Stimulated activated memory B cell treated with anti-CD40 and anti-IgM and Interleukin-4, amounts not matched to agents 10 μg/mL and 1 μg/mL and 100 μg/mL, for 72 hours (primary cell): ENCODE data around the gene GPX2.
A peak's percentile ranks its signal among the peaks of the same experiment; 100 is the strongest.

Source experiments
- ATAC-seq: fragments of 150-1000 bp; cut with Tn5 transposase; 2 replicates; pipeline ENCODE4 v1.10.0; 2021
- H3K27ac Mint-ChIP-seq: one replicate; pipeline ENCODE4 v1.8.0; 2022; ENCODE audit warnings: mild to moderate bottlenecking, mixed read lengths
- H3K27me3 Mint-ChIP-seq: one replicate; pipeline ENCODE4 v1.8.0; 2022; ENCODE audit warnings: mixed read lengths
- H3K36me3 Mint-ChIP-seq: one replicate; pipeline ENCODE4 v1.8.0; 2022; ENCODE audit warnings: mixed read lengths
- H3K4me1 Mint-ChIP-seq: one replicate; pipeline ENCODE4 v1.8.0; 2022; ENCODE audit warnings: mixed read lengths
- H3K4me3 Mint-ChIP-seq: one replicate; pipeline ENCODE4 v1.8.0; 2022; ENCODE audit warnings: mild to moderate bottlenecking, moderate library complexity, mixed read lengths
- H3K9me3 Mint-ChIP-seq: one replicate; pipeline ENCODE4 v1.8.0; 2022; ENCODE audit warnings: mixed read lengths

GPX2 gene

DNA sequence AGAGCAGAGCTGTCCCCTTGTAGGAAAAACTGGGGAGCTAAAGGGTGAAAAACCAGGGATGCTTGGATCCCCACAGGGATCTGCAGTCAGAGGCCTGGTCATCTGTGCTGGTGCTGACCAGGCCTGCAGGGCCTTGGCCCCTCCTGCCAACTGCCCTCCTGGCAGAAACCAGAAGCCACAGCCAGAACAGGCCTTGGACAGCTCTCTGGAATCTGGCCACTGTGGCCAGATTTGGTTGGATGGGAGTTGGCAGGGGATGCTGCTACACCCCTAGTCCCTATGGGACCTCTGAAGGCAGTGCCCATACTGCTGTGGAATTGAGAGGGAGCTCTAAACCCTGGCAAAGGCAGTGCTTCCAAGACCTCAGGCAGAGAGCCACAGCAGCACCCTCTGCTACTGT lies 9.2 kb upstream of the GPX2 start:
- Mint-ChIP-seq H3K9me3 (no peaks in the 10 kb centered on the region), H3K4me1 (peaks cover 15% of the 10 kb centered on the region), H3K27ac (no peak overlapping the region), H3K4me3 (no peak overlapping the region), H3K36me3 (peaks cover 44% of the 10 kb centered on the region), H3K27me3 (no peaks in the 10 kb centered on the region)
- no peak for ATAC-seq

GRCh38 chr14:64951291-64951690 lies 8.7 kb upstream of the GPX2 start:
- no peak for ATAC-seq
- Mint-ChIP-seq H3K27me3 (no peaks in the 10 kb centered on the region), H3K4me3 (no peak overlapping the region), H3K4me1 (peaks cover 15% of the 10 kb centered on the region), H3K27ac (no peak overlapping the region), H3K36me3 (peaks cover 48% of the 10 kb centered on the region), H3K9me3 (no peaks in the 10 kb centered on the region)

DNA sequence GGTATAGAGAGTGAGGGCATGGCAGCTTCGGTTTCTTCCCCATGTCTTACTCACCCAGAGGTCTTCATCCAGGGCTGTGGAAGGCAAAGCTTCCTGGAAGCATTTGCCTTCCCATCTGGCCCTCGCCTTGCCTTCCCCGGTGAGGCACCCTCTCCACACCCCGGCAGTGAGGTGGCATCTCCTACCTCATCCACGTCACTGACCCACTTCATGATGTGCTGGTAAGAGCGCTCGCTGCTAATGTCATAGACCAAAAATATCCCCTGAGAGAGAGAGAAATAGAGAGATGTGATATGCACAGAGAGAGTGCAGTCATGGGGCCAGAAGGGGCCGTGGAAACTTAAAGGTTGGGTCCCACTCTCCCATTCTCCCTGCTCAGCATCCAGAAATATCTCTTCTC lies 8.3 kb upstream of the GPX2 start:
- Mint-ChIP-seq H3K9me3 (no peaks in the 10 kb centered on the region), H3K4me3 (no peak overlapping the region), H3K36me3 (peaks cover 52% of the 10 kb centered on the region), H3K4me1 (peaks cover 15% of the 10 kb centered on the region), H3K27ac (no peak overlapping the region), H3K27me3 (no peaks in the 10 kb centered on the region)
- ATAC-seq = no peak

DNA sequence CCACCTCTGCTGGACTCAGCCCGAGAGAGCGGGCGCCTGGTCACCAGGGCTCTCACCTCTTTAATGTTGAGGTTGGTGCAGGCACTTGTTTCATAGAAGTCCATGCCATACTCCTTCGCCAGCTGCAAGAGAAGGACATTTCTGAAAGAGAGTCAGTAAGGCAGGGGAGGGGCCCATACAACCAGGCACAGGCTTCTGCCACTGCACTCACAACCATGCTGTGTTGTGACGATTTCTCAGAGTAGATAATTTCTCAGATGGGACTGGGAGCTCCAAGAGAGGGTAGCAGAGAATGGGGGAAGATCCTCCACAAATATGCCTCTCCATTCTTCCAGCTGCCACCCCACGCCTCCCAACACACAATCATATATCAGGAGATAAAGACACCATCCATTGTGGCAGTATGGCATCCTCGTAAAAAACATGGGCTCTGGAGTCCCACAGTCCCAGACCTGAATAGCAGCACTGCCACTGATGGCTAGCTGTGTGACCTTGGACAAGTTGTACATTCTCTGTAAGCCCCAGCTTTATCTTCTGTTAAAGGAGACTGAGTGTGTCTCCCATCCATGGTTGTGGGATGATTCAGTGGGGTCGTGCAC lies 6.2 kb upstream of the GPX2 start:
- no peak for ATAC-seq
- Mint-ChIP-seq H3K36me3 (peaks cover 62% of the 10 kb centered on the region), H3K27me3 (no peaks in the 10 kb centered on the region), H3K4me1 (peaks cover 23% of the 10 kb centered on the region), H3K9me3 (no peaks in the 10 kb centered on the region), H3K4me3 (no peak overlapping the region), H3K27ac (no peak overlapping the region)

DNA sequence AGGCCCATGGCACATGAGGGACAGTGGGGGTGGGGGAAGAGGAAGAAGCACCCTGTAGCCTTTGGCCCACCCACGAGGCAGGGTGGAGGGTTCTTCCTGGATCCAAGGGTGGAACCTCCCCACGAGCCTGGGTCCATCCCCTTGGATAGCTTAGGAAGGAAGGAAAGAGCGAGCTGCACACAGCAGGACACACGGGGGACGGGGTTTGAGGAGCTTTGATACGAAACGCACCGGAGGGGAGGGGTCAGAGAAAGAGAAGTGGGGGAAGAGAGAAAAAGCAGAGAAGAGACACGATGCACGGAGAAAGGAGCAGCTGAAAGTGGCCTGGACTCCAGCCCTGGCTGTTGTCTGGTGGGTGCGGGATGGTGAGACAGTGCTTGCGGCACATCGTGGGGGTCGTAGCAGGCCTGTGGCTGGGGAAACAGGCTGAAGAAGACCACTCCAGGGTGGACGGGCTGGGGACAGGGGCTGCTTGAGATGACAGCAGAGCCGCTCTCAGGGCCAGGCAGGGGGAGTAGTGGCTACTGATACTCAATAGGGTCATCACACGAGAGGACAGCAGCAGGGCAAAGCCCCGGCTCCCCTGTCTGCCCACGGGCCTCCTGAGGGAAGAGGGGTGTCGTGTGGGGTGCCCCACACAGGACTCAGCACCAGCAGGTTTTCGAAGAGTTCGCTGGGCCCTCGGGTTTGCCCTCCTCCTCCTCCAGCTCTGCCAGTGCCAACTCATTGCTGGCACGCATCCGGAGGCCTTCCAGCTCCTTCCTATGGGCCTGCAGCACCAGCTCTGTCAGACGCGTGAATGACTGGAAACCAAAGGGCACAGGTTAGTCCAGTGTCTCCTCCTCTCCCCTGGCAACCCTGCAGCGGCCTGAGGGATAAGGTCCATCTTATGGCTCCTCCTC lies 5.4 kb upstream of the GPX2 start:
- peaks cover 25% of the 10 kb centered on the region for H3K4me1 Mint-ChIP-seq
- no peaks in the 10 kb centered on the region for H3K27me3 Mint-ChIP-seq
- no peak overlapping the region for H3K4me3 Mint-ChIP-seq
- H3K9me3 Mint-ChIP-seq = no peaks in the 10 kb centered on the region
- no peak for ATAC-seq
- H3K27ac Mint-ChIP-seq = no peak overlapping the region
- peaks cover 66% of the 10 kb centered on the region for H3K36me3 Mint-ChIP-seq

DNA sequence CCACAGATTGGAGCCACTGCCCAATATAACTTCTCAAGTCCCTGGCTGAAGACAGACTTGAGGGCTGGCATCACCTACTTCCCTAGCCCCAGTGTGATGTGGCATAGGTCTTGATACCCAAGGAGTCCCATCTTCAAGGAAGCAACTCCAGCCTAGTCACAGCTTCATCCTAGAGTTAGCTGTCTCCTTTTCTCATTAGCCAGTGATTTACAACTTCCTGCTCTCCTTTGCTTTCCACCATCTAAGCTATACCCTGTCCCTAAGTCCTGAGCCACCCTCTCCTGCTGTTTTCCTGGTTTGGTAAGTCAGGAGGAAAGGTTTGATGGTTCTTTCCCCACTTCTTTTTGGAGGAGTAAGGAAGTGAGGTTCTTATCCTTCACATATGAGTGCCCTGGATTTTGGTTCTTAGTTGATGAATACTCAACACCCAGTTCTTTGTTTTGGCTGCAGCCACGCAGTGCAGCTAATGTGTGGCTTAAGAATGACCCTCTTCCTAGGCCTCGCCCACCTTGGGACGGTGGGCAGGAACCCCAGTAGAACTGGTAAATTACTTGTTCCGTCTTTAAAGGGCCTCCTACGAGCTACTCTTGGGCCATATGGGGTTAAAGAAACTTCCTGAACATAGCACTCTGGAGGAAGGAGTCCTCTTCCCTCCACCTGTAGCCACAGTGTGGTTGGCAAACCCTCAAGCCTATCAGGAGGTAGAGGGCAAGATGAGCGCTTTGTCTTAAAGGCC lies 3.9 kb upstream of the GPX2 start:
- peaks cover 21% of the 10 kb centered on the region for H3K4me1 Mint-ChIP-seq
- no peak for ATAC-seq
- H3K27me3 Mint-ChIP-seq = no peaks in the 10 kb centered on the region
- no peaks in the 10 kb centered on the region for H3K9me3 Mint-ChIP-seq
- H3K36me3 Mint-ChIP-seq = peaks cover 66% of the 10 kb centered on the region
- H3K27ac Mint-ChIP-seq = no peak overlapping the region
- H3K4me3 Mint-ChIP-seq = no peak overlapping the region

DNA sequence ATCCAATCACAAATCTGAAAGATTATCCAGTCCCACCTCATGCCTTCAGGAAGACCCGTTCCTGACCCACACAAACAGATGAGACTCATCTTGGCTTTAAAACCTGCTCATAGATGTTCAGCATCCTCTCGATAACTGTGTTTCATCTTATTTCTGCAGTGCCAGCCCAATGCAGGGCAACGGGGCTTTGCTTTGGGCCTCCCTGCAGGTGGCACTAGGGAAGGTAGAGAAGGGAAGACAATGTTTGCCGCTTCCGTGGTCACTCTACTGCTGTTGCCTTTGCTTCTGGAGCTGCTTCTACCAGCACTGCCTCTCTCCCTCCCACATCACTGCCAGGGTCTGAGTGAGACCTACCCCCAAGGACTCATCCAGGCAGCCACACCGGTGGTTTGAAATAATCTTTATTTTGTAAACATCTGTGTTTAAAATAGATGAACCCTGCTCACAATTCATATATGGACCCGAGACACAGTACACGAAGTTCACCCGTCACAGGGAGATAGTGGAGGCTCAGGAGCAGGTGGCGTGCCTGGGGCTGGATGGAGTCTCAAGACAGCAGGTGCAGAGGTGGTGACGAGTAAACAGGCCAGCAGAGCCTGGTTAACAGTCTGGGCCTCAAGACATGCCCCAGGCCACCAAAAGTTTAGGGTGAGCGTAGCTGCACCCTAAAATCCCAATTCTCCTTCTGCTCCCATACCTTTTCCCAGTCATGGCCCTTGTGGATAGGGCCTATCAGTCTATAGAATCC lies 3.1 kb upstream of the GPX2 start:
- Mint-ChIP-seq H3K4me1 (peaks cover 21% of the 10 kb centered on the region), H3K9me3 (no peaks in the 10 kb centered on the region), H3K27ac (no peak overlapping the region), H3K36me3 (peaks cover 65% of the 10 kb centered on the region), H3K4me3 (no peak overlapping the region), H3K27me3 (no peaks in the 10 kb centered on the region)
- no peak for ATAC-seq

- ATAC-seq = no peak
- H3K4me3 Mint-ChIP-seq = no peak overlapping the region
- no peaks in the 10 kb centered on the region for H3K27me3 Mint-ChIP-seq
- no peaks in the 10 kb centered on the region for H3K9me3 Mint-ChIP-seq
- no peak overlapping the region for H3K27ac Mint-ChIP-seq
- H3K36me3 Mint-ChIP-seq = peaks cover 66% of the 10 kb centered on the region
- peaks cover 21% of the 10 kb centered on the region for H3K4me1 Mint-ChIP-seq
Observed at GRCh38 chr14:64944861-64945260, 2.3 kb upstream of the GPX2 start.

DNA sequence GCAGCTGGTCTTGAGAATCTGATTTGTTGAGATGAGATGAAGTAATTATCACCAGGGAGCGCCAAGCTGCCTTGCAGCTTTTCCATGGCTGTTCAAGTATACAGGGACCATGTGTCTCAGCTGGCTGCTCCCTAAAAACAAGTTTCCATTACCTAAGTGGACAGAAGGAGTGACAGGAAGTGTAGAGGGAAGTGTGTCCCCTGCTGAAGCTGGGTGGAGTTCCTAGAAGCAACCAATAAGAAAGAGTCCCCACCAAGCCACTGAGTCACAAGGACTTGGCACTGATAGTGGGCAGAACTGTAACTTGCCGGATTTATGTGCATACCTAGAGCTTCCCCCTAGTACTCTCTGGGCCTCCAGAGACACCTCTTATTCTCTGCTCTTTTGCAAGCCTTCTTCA lies 1.5 kb upstream of the GPX2 start:
- Mint-ChIP-seq H3K36me3 (peaks cover 68% of the 10 kb centered on the region), H3K4me3 (no peak overlapping the region), H3K4me1 (peaks cover 27% of the 10 kb centered on the region), H3K27ac (no peak overlapping the region), H3K9me3 (no peaks in the 10 kb centered on the region), H3K27me3 (no peaks in the 10 kb centered on the region)
- no peak for ATAC-seq

DNA sequence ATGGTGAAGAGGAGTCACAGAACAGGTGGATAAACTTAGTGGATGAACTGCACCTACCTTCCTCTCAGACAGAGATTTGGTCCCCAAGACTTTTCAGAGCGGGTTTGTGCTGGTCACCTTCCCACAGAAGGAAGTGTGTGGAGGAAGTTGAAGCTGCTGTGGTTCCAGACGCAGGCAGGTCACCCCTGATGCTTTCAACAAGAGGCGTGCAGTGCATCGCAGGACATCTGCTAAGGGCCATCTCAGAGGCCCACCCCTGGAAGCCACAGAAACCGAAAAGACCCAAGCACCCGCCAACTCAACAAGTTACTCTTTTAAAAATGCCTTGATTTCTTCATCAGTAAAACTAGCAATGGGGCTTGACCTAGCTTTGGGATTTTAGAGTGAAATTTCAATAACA lies 1.0 kb upstream of the GPX2 start:
- no peak for ATAC-seq
- H3K4me3 Mint-ChIP-seq = no peak overlapping the region
- peaks cover 29% of the 10 kb centered on the region for H3K4me1 Mint-ChIP-seq
- H3K36me3 Mint-ChIP-seq = peaks cover 68% of the 10 kb centered on the region
- no peaks in the 10 kb centered on the region for H3K9me3 Mint-ChIP-seq
- no peaks in the 10 kb centered on the region for H3K27me3 Mint-ChIP-seq
- H3K27ac Mint-ChIP-seq = no peak overlapping the region

DNA sequence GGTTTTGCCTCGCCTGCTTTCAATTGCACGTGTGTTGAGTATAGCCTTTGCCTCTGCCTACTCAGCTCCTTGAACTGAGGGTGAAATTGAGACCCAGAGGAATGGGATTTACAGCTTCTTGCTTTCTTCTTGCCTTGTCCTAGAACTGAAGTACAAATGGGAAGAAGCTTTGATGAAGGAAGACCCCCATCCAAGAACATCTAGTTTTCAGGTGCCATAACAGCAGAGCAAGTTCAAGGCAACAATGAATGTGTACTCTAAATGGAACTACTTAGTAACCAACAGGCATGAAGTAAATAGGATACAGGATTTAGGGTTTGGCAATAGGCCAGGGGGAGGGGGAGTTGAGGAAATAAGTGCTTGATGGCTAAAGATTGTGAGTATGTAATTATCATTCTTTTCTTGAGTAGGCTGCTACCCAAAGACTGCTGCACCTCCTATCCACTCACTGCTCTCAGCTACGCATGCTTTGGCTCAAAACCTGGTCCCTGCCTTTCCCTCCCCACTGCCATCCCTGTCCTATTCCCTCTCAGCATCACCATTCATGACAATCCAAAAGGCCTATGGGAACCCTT lies 2.1 kb downstream of the GPX2 start:
- H3K4me1 Mint-ChIP-seq = peaks cover 50% of the 10 kb centered on the region
- H3K36me3 Mint-ChIP-seq = peaks cover 52% of the 10 kb centered on the region
- H3K27me3 Mint-ChIP-seq = no peaks in the 10 kb centered on the region
- H3K27ac Mint-ChIP-seq = no peak overlapping the region
- H3K4me3 Mint-ChIP-seq = no peak overlapping the region
- H3K9me3 Mint-ChIP-seq = no peaks in the 10 kb centered on the region
- no peak for ATAC-seq

- H3K36me3 Mint-ChIP-seq = peaks cover 48% of the 10 kb centered on the region
- peak; percentile 24 for ATAC-seq
- H3K4me1 Mint-ChIP-seq = peaks cover 52% of the 10 kb centered on the region
- no peak overlapping the region for H3K4me3 Mint-ChIP-seq
- H3K9me3 Mint-ChIP-seq = no peaks in the 10 kb centered on the region
- H3K27me3 Mint-ChIP-seq = no peaks in the 10 kb centered on the region
- no peak overlapping the region for H3K27ac Mint-ChIP-seq
Observed at GRCh38 chr14:64939817-64940190, 2.7 kb downstream of the GPX2 start.

DNA sequence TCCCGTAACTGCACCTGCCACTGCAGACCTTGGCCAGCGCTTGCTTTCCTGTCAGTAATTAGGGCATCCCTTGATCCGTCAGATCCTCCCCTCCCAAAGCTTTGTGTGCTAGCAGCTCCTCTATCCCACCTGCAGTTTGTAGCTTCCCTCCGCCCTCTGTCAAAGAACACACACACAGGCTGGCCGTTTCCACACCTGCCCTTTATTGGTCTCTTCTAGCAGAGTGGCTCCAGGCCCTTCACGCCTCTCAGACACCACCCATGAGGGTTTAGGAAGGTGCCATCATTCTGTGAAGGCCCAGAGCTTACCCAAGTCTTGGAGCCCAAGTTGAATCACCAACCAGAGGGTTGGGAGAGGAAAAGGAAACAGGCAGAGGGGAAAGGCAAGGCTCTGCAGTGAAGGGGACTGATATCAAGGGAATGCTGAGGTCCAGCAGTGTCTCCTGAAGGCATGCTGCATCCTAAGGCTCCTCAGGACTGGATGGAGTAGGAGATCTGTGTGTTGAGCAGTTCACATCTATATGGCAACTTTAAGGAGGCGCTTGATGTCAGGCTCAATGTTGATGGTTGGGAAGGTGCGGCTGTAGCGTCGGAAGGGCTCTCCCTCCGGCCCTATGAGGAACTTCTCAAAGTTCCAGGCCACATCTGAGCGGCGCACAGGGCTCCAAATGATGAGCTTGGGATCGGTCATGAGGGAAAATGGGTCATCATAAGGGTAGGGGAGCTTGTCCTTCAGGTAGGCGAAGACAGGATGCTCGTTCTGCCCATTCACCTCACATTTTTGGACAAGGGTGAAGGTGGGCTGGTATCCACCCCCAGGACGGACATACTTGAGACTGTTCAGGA lies 3.4 kb downstream of the GPX2 start:
- Mint-ChIP-seq H3K4me3 (no peak overlapping the region), H3K36me3 (peaks cover 49% of the 10 kb centered on the region), H3K27me3 (no peaks in the 10 kb centered on the region), H3K9me3 (no peaks in the 10 kb centered on the region), H3K4me1 (peaks cover 49% of the 10 kb centered on the region), H3K27ac (no peak overlapping the region)
- no peak for ATAC-seq

DNA sequence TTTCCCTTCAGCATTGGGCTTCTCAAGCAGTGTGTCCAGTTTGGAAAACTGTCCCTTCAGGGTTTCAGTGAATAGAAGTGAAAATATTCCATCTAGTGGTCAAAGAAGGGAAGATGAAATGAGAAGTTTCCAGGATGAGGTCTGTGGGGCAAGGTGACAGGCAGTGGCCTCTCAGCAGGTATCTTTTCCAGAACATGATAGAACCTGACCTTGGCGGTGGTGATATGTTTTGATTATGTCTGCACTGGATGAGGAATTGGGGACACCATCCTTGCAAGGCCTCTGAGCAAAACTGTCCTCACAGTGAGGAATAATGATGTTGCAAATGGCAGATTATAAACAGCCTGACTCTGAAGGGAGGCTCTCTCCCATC lies 4.7 kb downstream of the GPX2 start:
- Mint-ChIP-seq H3K4me3 (no peak overlapping the region), H3K4me1 (peaks cover 35% of the 10 kb centered on the region), H3K27me3 (no peaks in the 10 kb centered on the region), H3K36me3 (peaks cover 52% of the 10 kb centered on the region), H3K27ac (no peak overlapping the region), H3K9me3 (no peaks in the 10 kb centered on the region)
- no peak for ATAC-seq
